Measurements from ENCODE around the gene FGFR3. TPM values are rescaled to one million over a fixed set of nuclear protein-coding genes. Genes with fewer than 3 reads are reported as not detected.

The FGFR3 gene
- total and polyA plus RNA-seq, 9 of the 15 experiments (the other 6 are each of a cell fraction or from before 2014, with no cell fraction given) = 1.2 to 60.4 (median 12.7) TPM

GRCh38 chr4:1771555-1772305 lies 21.4 kb upstream of the FGFR3 start:
- H3K9ac ChIP-seq (ENCODE audit: insufficient read depth in 1 of 2, low read depth in 2 of 2, low read length in 2 of 2) = peak overlapping the region in 1 of 2 experiments; percentile 70; a peak in 2 of 4 replicates
- FAIRE-seq = no peak
- TF ChIP-seq ARID1B (IDR thresholded peaks at IDR 0.05) = no peak
- TF ChIP-seq RBM22 (IDR thresholded peaks at IDR 0.05; ENCODE audit: low read depth, low read length, poor library complexity, severe bottlenecking) = no peak
- TF ChIP-seq CLOCK (CRISPR knock-in tag; IDR thresholded peaks at IDR 0.05; ENCODE audit: borderline replicate concordance) = no peak
- TF ChIP-seq E2F5 (CRISPR knock-in tag; IDR thresholded peaks at IDR 0.05) = no peak
- no peak for TF ChIP-seq HMGN3 (IDR thresholded peaks at IDR 0.05; ENCODE audit: borderline replicate concordance, extremely low read depth, insufficient read length, low read depth, low read length)
- no peak for TF ChIP-seq KLF13 (tag; IDR thresholded peaks at IDR 0.05; ENCODE audit: borderline replicate concordance, low read depth)
- TF ChIP-seq KDM1A (IDR thresholded peaks at IDR 0.05) = no peak
- no peak for TF ChIP-seq RBM39 (optimal IDR thresholded peaks at IDR 0.05; ENCODE audit: low read depth, low read length)
- TF ChIP-seq, protein P1, sequence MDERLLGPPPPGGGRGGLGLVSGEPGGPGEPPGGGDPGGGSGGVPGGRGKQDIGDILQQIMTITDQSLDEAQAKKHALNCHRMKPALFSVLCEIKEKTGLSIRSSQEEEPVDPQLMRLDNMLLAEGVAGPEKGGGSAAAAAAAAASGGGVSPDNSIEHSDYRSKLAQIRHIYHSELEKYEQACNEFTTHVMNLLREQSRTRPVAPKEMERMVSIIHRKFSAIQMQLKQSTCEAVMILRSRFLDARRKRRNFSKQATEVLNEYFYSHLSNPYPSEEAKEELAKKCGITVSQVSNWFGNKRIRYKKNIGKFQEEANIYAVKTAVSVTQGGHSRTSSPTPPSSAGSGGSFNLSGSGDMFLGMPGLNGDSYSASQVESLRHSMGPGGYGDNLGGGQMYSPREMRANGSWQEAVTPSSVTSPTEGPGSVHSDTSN (CRISPR knock-in tag; IDR thresholded peaks at IDR 0.05; ENCODE audit: low read depth) = no peak
- TF ChIP-seq, protein P1 (tag; conservative IDR thresholded peaks at IDR 0.05; ENCODE audit: low read depth) = no peak
- TF ChIP-seq ZNF76 (CRISPR knock-in tag; IDR thresholded peaks at IDR 0.05; ENCODE audit: borderline replicate concordance) = no peak
- no peak for TF ChIP-seq GABPA (tag; conservative IDR thresholded peaks at IDR 0.05; ENCODE audit: low read depth)
- TF ChIP-seq TCF7L2 (IDR thresholded peaks at IDR 0.05; ENCODE audit: low read depth, low read length) = no peak

More at GRCh38 chr4:1771555-1772305, 21.4 kb upstream of the FGFR3 start:
- ChIA-PET POLR2A (interaction anchor here (0.7 kb wide), 1 partner anchor 44 kb away, joined by 3 read pairs; no protein-coding TSS in a partner anchor), CTCF (ENCODE audit: low intra/inter-chr PET ratio) (no interaction called here)
- no TSS peak for BruUV-seq (replicated peaks)
- DNase-seq (ENCODE audit: extremely low read depth in 1 of 4, low spot score in 3 of 4) = peak in 3 of 4 experiments; percentile 56 to 75 (median 73)
- in situ Hi-C loops (cut with MboI) = no loop called here
- no peak overlapping the region for H3K27ac ChIP-seq (ENCODE audit: extremely low read depth, low read depth, low read length)
- H3K9me1 ChIP-seq (ENCODE audit: control insufficient read depth, insufficient read depth, low read length) = no peaks in the 10 kb centered on the region
- H3K27me3 ChIP-seq (ENCODE audit: control insufficient read depth in 2 of 2, insufficient read depth in 2 of 2, low read length in 2 of 2) = no peaks in the 10 kb centered on the region
- H3K36me3 ChIP-seq (ENCODE audit: control insufficient read depth, insufficient read depth, low read length) = no peaks in the 10 kb centered on the region
- H4K20me1 ChIP-seq (replicated peaks; ENCODE audit: control insufficient read depth, insufficient read depth, low read length) = no peaks in the 10 kb centered on the region
- peaks cover 2 to 88% of the 10 kb centered on the region in 2 experiments; a peak in 3 of 5 replicates for H3K4me1 ChIP-seq (replicated peaks in 1 of 2; ENCODE audit: control insufficient read depth in 2 of 2, insufficient read depth in 2 of 2, low read length in 2 of 2)
- ATAC-seq = no peak
- WGBS (ENCODE audit: insufficient coverage, low coverage, missing lambda C conversion rate) = 45% methylated on average over 10 of the region's 28 CpGs
- intact Hi-C loops (cut with micrococcal nuclease) = no loop called here
- no peak overlapping the region for H2AFZ ChIP-seq (ENCODE audit: low read depth, low read length)
- no peak overlapping the region for H3K4me3 ChIP-seq
- H3K79me2 ChIP-seq (ENCODE audit: control insufficient read depth, insufficient read depth, low read length) = no peaks in the 10 kb centered on the region
- H3K4me2 ChIP-seq (ENCODE audit: insufficient read depth, low read length) = no peak overlapping the region
- no peaks in the 10 kb centered on the region for H3K9me3 ChIP-seq (replicated peaks; ENCODE audit: control insufficient read depth, insufficient read depth, low read depth, low read length)
